H9 (cell line): ENCODE measurements around the gene DQX1. TPM values are rescaled to one million over a fixed set of nuclear protein-coding genes. Genes with fewer than 3 reads are reported as not detected.

Experiments
- DNase-seq: peaks from one replicate; pipeline ENCODE4 v3.0.0-alpha.2; 2017
- H2AFZ ChIP-seq: one replicate; pipeline ENCODE4 v1.6.1; 2013; ENCODE audit warnings: mild to moderate bottlenecking, low read length, control low read depth, moderate library complexity
- H2AK5ac ChIP-seq: 2 replicates; pipeline ENCODE4 v1.6.1; 2013; ENCODE audit warnings: low read length, control low read depth, mixed read lengths; ENCODE audit not compliant: insufficient read length
- H2BK120ac ChIP-seq: one replicate; pipeline ENCODE4 v1.6.1; 2013; ENCODE audit warnings: low read depth, mild to moderate bottlenecking, low read length, control low read depth, inconsistent platforms; ENCODE audit not compliant: poor library complexity, severe bottlenecking
- H2BK12ac ChIP-seq: 2 replicates; pipeline ENCODE4 v1.6.1; 2013; ENCODE audit warnings: low read length, control low read depth, mixed read lengths, low read depth; ENCODE audit not compliant: insufficient read length
- H2BK15ac ChIP-seq: 2 replicates; pipeline ENCODE4 v1.6.1; 2013; ENCODE audit warnings: low read depth, low read length, control low read depth
- H2BK20ac ChIP-seq: one replicate; pipeline ENCODE4 v1.6.1; 2013; ENCODE audit warnings: low read depth, mild to moderate bottlenecking, low read length, control low read depth, inconsistent platforms; ENCODE audit not compliant: poor library complexity, severe bottlenecking
- H2BK5ac ChIP-seq: 2 replicates; pipeline ENCODE4 v1.6.1; 2013; ENCODE audit warnings: low read length, control low read depth, mixed read lengths; ENCODE audit not compliant: insufficient read length
- H3K14ac ChIP-seq: 2 replicates; pipeline ENCODE4 v1.6.1; 2013; ENCODE audit warnings: low read length, control low read depth; ENCODE audit not compliant: insufficient read depth
- H3K18ac ChIP-seq: 2 replicates; pipeline ENCODE4 v1.6.1; 2013; ENCODE audit warnings: low read depth, mild to moderate bottlenecking, mixed read lengths, low read length, control low read depth; ENCODE audit not compliant: insufficient read length
- H3K23ac ChIP-seq: 2 replicates; pipeline ENCODE4 v1.6.1; 2013; ENCODE audit warnings: low read length, control low read depth, mixed read lengths, low read depth; ENCODE audit not compliant: insufficient read length
- H3K23me2 ChIP-seq: 2 replicates; pipeline ENCODE4 v1.6.1; 2013; ENCODE audit warnings: low read depth, mild to moderate bottlenecking, mixed read lengths, low read length, control low read depth; ENCODE audit not compliant: insufficient read length, poor library complexity, severe bottlenecking
- H3K27ac ChIP-seq: 2 replicates; pipeline ENCODE4 v1.5.1; 2013; ENCODE audit warnings: low read length, control low read depth, mixed read lengths, low read depth; ENCODE audit not compliant: insufficient read length
- H3K27me3 ChIP-seq: 2 replicates; pipeline ENCODE4 v1.6.1; 2013; ENCODE audit warnings: low read length, control low read depth, inconsistent platforms; ENCODE audit not compliant: insufficient read depth
- H3K4ac ChIP-seq: 2 replicates; pipeline ENCODE4 v1.6.1; 2013; ENCODE audit warnings: low read depth, mild to moderate bottlenecking, control low read depth, inconsistent platforms, low read length, moderate library complexity
- H3K4me1 ChIP-seq: 2 replicates; pipeline ENCODE4 v1.6.1; 2013; ENCODE audit warnings: low read length, control low read depth, inconsistent platforms; ENCODE audit not compliant: insufficient read depth
- H3K4me2 ChIP-seq: 2 replicates; pipeline ENCODE4 v1.6.1; 2013; ENCODE audit warnings: low read length, control low read depth, mixed read lengths; ENCODE audit not compliant: insufficient read length, insufficient read depth
- H3K56ac ChIP-seq: 2 replicates; pipeline ENCODE4 v1.6.1; 2013; ENCODE audit warnings: low read depth, mild to moderate bottlenecking, mixed read lengths, low read length, control low read depth; ENCODE audit not compliant: insufficient read length
- H3K79me1 ChIP-seq: 2 replicates; pipeline ENCODE4 v1.6.1; 2013; ENCODE audit warnings: low read depth, mild to moderate bottlenecking, moderate library complexity, low read length, control low read depth, inconsistent platforms; ENCODE audit not compliant: insufficient read depth, poor library complexity, severe bottlenecking
- H3K79me2 ChIP-seq: 2 replicates; pipeline ENCODE4 v1.6.1; 2013; ENCODE audit warnings: low read length, control low read depth, inconsistent platforms; ENCODE audit not compliant: insufficient read depth
- H3K9ac ChIP-seq: 2 replicates; pipeline ENCODE4 v1.6.1; 2013; ENCODE audit warnings: low read length, control low read depth, mixed read lengths; ENCODE audit not compliant: insufficient read length; ENCODE audit errors: extremely low read depth
- H3K9me3 ChIP-seq: one replicate; pipeline ENCODE4 v1.6.1; 2013; ENCODE audit warnings: low read depth, low read length, inconsistent platforms; ENCODE audit not compliant: control insufficient read depth
- H3T11ph ChIP-seq: one replicate; pipeline ENCODE4 v1.6.1; 2013; ENCODE audit warnings: mild to moderate bottlenecking, low read length, control low read depth, inconsistent platforms
- H4K20me1 ChIP-seq: one replicate; pipeline ENCODE4 v1.6.1; 2013; ENCODE audit not compliant: control insufficient read depth, insufficient read length, insufficient read depth
- H4K5ac ChIP-seq: 2 replicates; pipeline ENCODE4 v1.6.1; 2013; ENCODE audit warnings: low read depth, mild to moderate bottlenecking, mixed read lengths, low read length, control low read depth; ENCODE audit not compliant: insufficient read length
- H4K8ac ChIP-seq: replicated peaks from 2 replicates; pipeline ENCODE4 v1.6.1; 2013; ENCODE audit warnings: low read length, control low read depth, mixed read lengths, low read depth; ENCODE audit not compliant: insufficient read length
- H4K91ac ChIP-seq: 2 replicates; pipeline ENCODE4 v1.6.1; 2013; ENCODE audit warnings: low read depth, mild to moderate bottlenecking, moderate library complexity, mixed read lengths, low read length, control low read depth; ENCODE audit not compliant: insufficient read length
- H3K27ac Mint-ChIP-seq, 3 experiments: 2 replicates in 2 of 3; 3 replicates in 1 of 3; pipeline ENCODE4 v1.8.0; 2020 to 2021; ENCODE audit warnings: mixed read lengths in 3 of 3, mild to moderate bottlenecking in 1 of 3, moderate library complexity in 1 of 3
- H3K27me3 Mint-ChIP-seq: 2 replicates; pipeline ENCODE4 v1.8.0; 2021; ENCODE audit warnings: low read depth, mild to moderate bottlenecking, moderate library complexity, mixed read lengths
- H3K36me3 Mint-ChIP-seq, 3 experiments: 2 replicates in 2 of 3; 3 replicates in 1 of 3; pipeline ENCODE4 v1.8.0; 2020 to 2021; ENCODE audit warnings: low read depth in 3 of 3, mixed read lengths in 3 of 3; ENCODE audit not compliant: insufficient read depth in 1 of 3
- H3K4me1 Mint-ChIP-seq, 2 experiments: 2 replicates each; pipeline ENCODE4 v1.8.0; 2020; ENCODE audit warnings: mixed read lengths in 2 of 2
- H3K4me3 Mint-ChIP-seq, 2 experiments: 2 replicates in 1 of 2; 3 replicates in 1 of 2; pipeline ENCODE4 v1.8.0; 2020 to 2021; ENCODE audit warnings: mild to moderate bottlenecking in 2 of 2, mixed read lengths in 2 of 2, moderate library complexity in 1 of 2
- H3K9me3 Mint-ChIP-seq, 2 experiments: 2 replicates in 1 of 2; 3 replicates in 1 of 2; pipeline ENCODE4 v1.8.0; 2020; ENCODE audit warnings: mild to moderate bottlenecking in 2 of 2, mixed read lengths in 2 of 2, moderate library complexity in 1 of 2
- total RNA-seq: library from RNA; stranded (reverse); gene quantifications from 2 replicates; pipeline ENCODE4 v1.2.1, GENCODE V29; 2021
- TF ChIP-seq, protein P1 (sequence below): fragments of 200-600 bp; sonication (generic); conservative IDR thresholded peaks from 3 replicates; pipeline ENCODE4 v1.8.0; 2021; ENCODE audit warnings: antibody characterized with exemption, mild to moderate bottlenecking

The DQX1 gene
- total RNA-seq, 1 experiment from 2014 or later, result 0.98 TPM

DNA sequence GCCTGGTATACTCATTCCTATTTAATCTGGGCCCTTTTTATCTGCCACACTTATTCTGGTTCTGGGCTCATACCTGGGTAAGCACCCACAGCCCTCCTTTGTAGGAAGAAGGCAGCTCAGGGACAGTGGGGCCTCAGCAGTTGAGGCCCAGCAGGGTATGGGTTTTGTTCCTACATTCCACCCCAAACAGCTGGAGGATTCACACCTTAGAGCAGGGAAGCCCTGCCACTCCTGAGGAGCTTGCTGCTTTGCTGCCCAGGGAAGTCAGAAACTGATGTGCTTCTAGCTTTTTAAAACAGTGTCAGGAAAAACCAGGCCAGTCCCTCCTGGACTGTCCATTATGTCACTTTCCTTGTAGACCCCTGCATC is 25.5 kb downstream of the DQX1 start:
- no peak overlapping the region for H4K5ac ChIP-seq
- TF ChIP-seq, protein P1, sequence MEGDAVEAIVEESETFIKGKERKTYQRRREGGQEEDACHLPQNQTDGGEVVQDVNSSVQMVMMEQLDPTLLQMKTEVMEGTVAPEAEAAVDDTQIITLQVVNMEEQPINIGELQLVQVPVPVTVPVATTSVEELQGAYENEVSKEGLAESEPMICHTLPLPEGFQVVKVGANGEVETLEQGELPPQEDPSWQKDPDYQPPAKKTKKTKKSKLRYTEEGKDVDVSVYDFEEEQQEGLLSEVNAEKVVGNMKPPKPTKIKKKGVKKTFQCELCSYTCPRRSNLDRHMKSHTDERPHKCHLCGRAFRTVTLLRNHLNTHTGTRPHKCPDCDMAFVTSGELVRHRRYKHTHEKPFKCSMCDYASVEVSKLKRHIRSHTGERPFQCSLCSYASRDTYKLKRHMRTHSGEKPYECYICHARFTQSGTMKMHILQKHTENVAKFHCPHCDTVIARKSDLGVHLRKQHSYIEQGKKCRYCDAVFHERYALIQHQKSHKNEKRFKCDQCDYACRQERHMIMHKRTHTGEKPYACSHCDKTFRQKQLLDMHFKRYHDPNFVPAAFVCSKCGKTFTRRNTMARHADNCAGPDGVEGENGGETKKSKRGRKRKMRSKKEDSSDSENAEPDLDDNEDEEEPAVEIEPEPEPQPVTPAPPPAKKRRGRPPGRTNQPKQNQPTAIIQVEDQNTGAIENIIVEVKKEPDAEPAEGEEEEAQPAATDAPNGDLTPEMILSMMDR, result no peak
- no peak overlapping the region for H4K8ac ChIP-seq
- H3K4ac ChIP-seq, result no peak overlapping the region
- peaks cover 41% of the 10 kb centered on the region for H3K23me2 ChIP-seq
- no peak overlapping the region for H2BK15ac ChIP-seq
- H3K14ac ChIP-seq, result no peak overlapping the region
- no peaks in the 10 kb centered on the region for H3K79me2 ChIP-seq
- DNase-seq, result no peak
- Mint-ChIP-seq H3K27ac (no peak overlapping the region; a peak in 1 of 7 replicates), H3K27me3 (peaks cover 99% of the 10 kb centered on the region), H3K4me3 (peak overlapping the region in 1 of 2 experiments; percentile 70; a peak in 2 of 5 replicates), H3K36me3 (peaks cover 13 to 20% (median 18%) of the 10 kb centered on the region in 3 experiments), H3K4me1 (peaks cover 52 to 64% of the 10 kb centered on the region in 2 experiments), H3K9me3 (peaks cover 2 to 5% of the 10 kb centered on the region in 2 experiments; a peak in 3 of 5 replicates)
- H2BK5ac ChIP-seq, result no peak overlapping the region
- peaks cover 2% of the 10 kb centered on the region; the same call in 1 of the 2 replicates for H3K4me1 ChIP-seq
- no peak overlapping the region for H3K18ac ChIP-seq
- H3K9ac ChIP-seq, result no peak overlapping the region
- H3K9me3 ChIP-seq, result no peaks in the 10 kb centered on the region
- no peaks in the 10 kb centered on the region for H4K20me1 ChIP-seq
- H3K27ac ChIP-seq, result no peak overlapping the region
- no peak overlapping the region for H4K91ac ChIP-seq
- H3K56ac ChIP-seq, result no peak overlapping the region
- no peak overlapping the region for H2BK12ac ChIP-seq
- H3K23ac ChIP-seq, result no peak overlapping the region
- H3T11ph ChIP-seq, result no peak overlapping the region
- no peak overlapping the region for H3K4me2 ChIP-seq
- H2AK5ac ChIP-seq, result no peak overlapping the region
- H3K27me3 ChIP-seq, result peaks cover 95% of the 10 kb centered on the region
- H2AFZ ChIP-seq, result no peak overlapping the region
- H2BK120ac ChIP-seq, result no peak overlapping the region
- H3K79me1 ChIP-seq, result no peaks in the 10 kb centered on the region
- no peak overlapping the region for H2BK20ac ChIP-seq
